D341Med (cell line): ENCODE data around the gene CYREN.
A peak's percentile ranks its signal among the peaks of the same experiment; 100 is the strongest.
"Not testable (repeated sequence)": the region's sequence is repeated elsewhere in the genome, so short reads cannot be mapped to it uniquely, and the experiment has no call there.

Experiments
- DNase-seq: peaks from one replicate; pipeline ENCODE4 v3.0.0; 2012; ENCODE audit warnings: low spot score

Gene CYREN

GRCh38 chr7:135177028-135177696, 6.7 kb upstream of the CYREN start:
- no peak for DNase-seq

GRCh38 chr7:135175931-135176330, 5.4 kb upstream of the CYREN start:
- DNase-seq = no peak

GRCh38 chr7:135174941-135175340, 4.4 kb upstream of the CYREN start:
- no peak for DNase-seq

- not testable (repeated sequence) for DNase-seq
Measured at GRCh38 chr7:135173916-135174315, 3.4 kb upstream of the CYREN start.

GRCh38 chr7:135171581-135172291, 1.2 kb upstream of the CYREN start:
- DNase-seq = peak; percentile 4

GRCh38 chr7:135170998-135171481, 533 bp upstream of the CYREN start:
- not testable (repeated sequence) for DNase-seq

GRCh38 chr7:135169964-135170273, 588 bp downstream of the CYREN start:
- DNase-seq = no peak

GRCh38 chr7:135169141-135169963, 1.2 kb downstream of the CYREN start:
- peak; percentile 58 for DNase-seq

GRCh38 chr7:135168489-135169140, 1.9 kb downstream of the CYREN start:
- no peak for DNase-seq

GRCh38 chr7:135168001-135168400, 2.5 kb downstream of the CYREN start:
- no peak for DNase-seq

GRCh38 chr7:135167365-135167917, 3.1 kb downstream of the CYREN start:
- DNase-seq = no peak

GRCh38 chr7:135166338-135166990, 4.0 kb downstream of the CYREN start:
- DNase-seq = no peak

GRCh38 chr7:135165862-135166261, 4.6 kb downstream of the CYREN start:
- DNase-seq = no peak

- no peak for DNase-seq
Measured at GRCh38 chr7:135164357-135165061, 6.0 kb downstream of the CYREN start.

GRCh38 chr7:135162382-135163001, 8.0 kb downstream of the CYREN start:
- DNase-seq = no peak

GRCh38 chr7:135161669-135162068, 8.8 kb downstream of the CYREN start:
- no peak for DNase-seq

GRCh38 chr7:135160858-135161653, 9.5 kb downstream of the CYREN start:
- no peak for DNase-seq

GRCh38 chr7:135160098-135160857, 10.2 kb downstream of the CYREN start:
- no peak for DNase-seq
